Activated T-helper 17 cell treated with anti-CD3 and anti-CD28 coated beads, Interleukin-2, amount 50 U/mL, for 72 hours (primary cell): ENCODE data around the gene IGLL5. TPM values are rescaled to one million over a fixed set of nuclear protein-coding genes. Genes with fewer than 3 reads are reported as not detected.

Source experiments
- total RNA-seq, 2 donors: library from RNA; stranded (reverse); gene quantifications; one replicate each; pipeline ENCODE4 v1.2.3, GENCODE V29; 2022

The IGLL5 gene
- total RNA-seq, 2 donors from 2014 or later = not detected

Other genes starting within 250 kb of the IGLL5 start
- not detected for gene GGTLC2, start 243.2 kb upstream of the IGLL5 start, total RNA-seq
- gene GNAZ, start 182.7 kb downstream of the IGLL5 start, total RNA-seq = 1 to 10 TPM in 1 of 2 donors, under 1 TPM in 1; 0.37 to 2.0 TPM